Mesothelial cell of epicardium (in vitro differentiated cells): ENCODE data around the gene REPS2. TPM values are rescaled to one million over a fixed set of nuclear protein-coding genes. Genes with fewer than 3 reads are reported as not detected.

Source experiments
- DNase-seq, 2 experiments: peaks; one replicate each; pipeline ENCODE4 v3.0.0; 2021; ENCODE audit warnings: low spot score in 2 of 2; ENCODE audit not compliant: unreplicated experiment in 2 of 2
- H3K27ac Mint-ChIP-seq: 2 replicates; pipeline ENCODE4 v1.8.0; 2021; ENCODE audit warnings: mixed read lengths
- H3K27me3 Mint-ChIP-seq: 2 replicates; pipeline ENCODE4 v1.8.0; 2021; ENCODE audit warnings: low read depth, mixed read lengths
- H3K36me3 Mint-ChIP-seq: 2 replicates; pipeline ENCODE4 v1.8.0; 2021; ENCODE audit warnings: mixed read lengths
- H3K4me1 Mint-ChIP-seq: 2 replicates; pipeline ENCODE4 v1.8.0; 2021; ENCODE audit warnings: mixed read lengths
- H3K4me3 Mint-ChIP-seq: 2 replicates; pipeline ENCODE4 v1.8.0; 2021; ENCODE audit warnings: mild to moderate bottlenecking, moderate library complexity, mixed read lengths
- H3K9me3 Mint-ChIP-seq: 2 replicates; pipeline ENCODE4 v1.8.0; 2021; ENCODE audit warnings: mixed read lengths
- CTCF ChIP-seq: fragments of 200-600 bp; sonication (generic); IDR thresholded peaks from one replicate; pipeline ENCODE4 v1.5.0; 2021; ENCODE audit warnings: antibody characterized with exemption; ENCODE audit not compliant: unreplicated experiment
- total RNA-seq: library from RNA; stranded (reverse); gene quantifications from 3 replicates; pipeline ENCODE4 v1.2.1, GENCODE V29; 2021

REPS2 gene
- total RNA-seq, 1 donor from 2014 or later, result 5.2 TPM

- DNase-seq, result no peak
- Mint-ChIP-seq H3K4me3 (no peak overlapping the region), H3K27ac (no peak overlapping the region), H3K36me3 (no peaks in the 10 kb centered on the region), H3K4me1 (peaks cover 9% of the 10 kb centered on the region), H3K9me3 (peaks cover 14% of the 10 kb centered on the region), H3K27me3 (no peaks in the 10 kb centered on the region)
- no peak for TF ChIP-seq CTCF
Observed at GRCh38 chrX:16924631-16925480, 21.6 kb upstream of the REPS2 start.

- no peak for DNase-seq
- peak overlapping the region; percentile 62 for H3K27ac Mint-ChIP-seq
Observed at GRCh38 chrX:16930392-16930791, 16.1 kb upstream of the REPS2 start.

GRCh38 chrX:16931371-16931770, 15.1 kb upstream of the REPS2 start:
- Mint-ChIP-seq H3K27me3 (peaks cover 1% of the 10 kb centered on the region), H3K36me3 (no peaks in the 10 kb centered on the region), H3K4me3 (no peak overlapping the region), H3K9me3 (no peaks in the 10 kb centered on the region), H3K27ac (peak overlapping the region; percentile 66), H3K4me1 (peaks cover 49% of the 10 kb centered on the region)
- no peak for DNase-seq
- no peak for TF ChIP-seq CTCF

More at GRCh38 chrX:16930392-16930791, 16.1 kb upstream of the REPS2 start:
- Mint-ChIP-seq H3K9me3 (no peaks in the 10 kb centered on the region), H3K4me1 (peaks cover 49% of the 10 kb centered on the region), H3K4me3 (no peak overlapping the region), H3K36me3 (no peaks in the 10 kb centered on the region), H3K27me3 (no peaks in the 10 kb centered on the region)
- no peak for TF ChIP-seq CTCF

- Mint-ChIP-seq H3K36me3 (no peaks in the 10 kb centered on the region), H3K9me3 (no peaks in the 10 kb centered on the region), H3K27ac (peak overlapping the region; percentile 5), H3K4me3 (no peak overlapping the region), H3K4me1 (peaks cover 49% of the 10 kb centered on the region), H3K27me3 (peaks cover 5% of the 10 kb centered on the region)
- no peak for DNase-seq
- no peak for TF ChIP-seq CTCF
Observed at GRCh38 chrX:16931855-16932575, 14.4 kb upstream of the REPS2 start.

GRCh38 chrX:16934185-16934584, 12.3 kb upstream of the REPS2 start:
- no peak for TF ChIP-seq CTCF
- peaks cover 13% of the 10 kb centered on the region for H3K27me3 Mint-ChIP-seq
- peaks cover 7% of the 10 kb centered on the region for H3K9me3 Mint-ChIP-seq
- no peak overlapping the region for H3K27ac Mint-ChIP-seq
- no peak for DNase-seq
- H3K4me1 Mint-ChIP-seq, result peaks cover 46% of the 10 kb centered on the region
- H3K4me3 Mint-ChIP-seq, result no peak overlapping the region
- no peaks in the 10 kb centered on the region for H3K36me3 Mint-ChIP-seq
